Activated naive CD4-positive, alpha-beta T cell treated with anti-CD3 and anti-CD28 coated beads, Interleukin-2, amount 50 U/mL, for 16 hours (primary cell): ENCODE data around the gene ME3.

Experiments used
- DNase-seq: peaks from one replicate; pipeline ENCODE4 v3.0.0-alpha.2; 2020

The ME3 gene

DNA sequence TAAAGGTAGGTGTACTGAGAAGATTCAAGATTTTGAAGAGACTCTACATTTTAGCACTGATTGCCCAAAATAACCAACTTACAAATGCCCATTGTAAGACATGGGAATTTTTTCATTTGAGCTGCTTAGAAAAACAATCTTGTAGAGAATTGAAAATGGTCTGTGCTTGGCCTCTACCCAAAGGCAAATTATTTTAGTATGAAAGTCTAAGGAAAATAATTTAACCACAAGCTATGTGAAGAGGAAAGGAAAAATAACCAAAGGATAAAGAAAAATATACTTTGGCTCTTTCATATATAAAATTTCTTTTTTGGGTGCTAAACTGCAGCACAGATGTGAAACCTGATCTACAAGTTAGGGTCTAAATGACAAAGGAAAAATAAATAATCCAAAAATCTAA lies 54.9 kb downstream of the ME3 start:
- DNase-seq: no peak

DNA sequence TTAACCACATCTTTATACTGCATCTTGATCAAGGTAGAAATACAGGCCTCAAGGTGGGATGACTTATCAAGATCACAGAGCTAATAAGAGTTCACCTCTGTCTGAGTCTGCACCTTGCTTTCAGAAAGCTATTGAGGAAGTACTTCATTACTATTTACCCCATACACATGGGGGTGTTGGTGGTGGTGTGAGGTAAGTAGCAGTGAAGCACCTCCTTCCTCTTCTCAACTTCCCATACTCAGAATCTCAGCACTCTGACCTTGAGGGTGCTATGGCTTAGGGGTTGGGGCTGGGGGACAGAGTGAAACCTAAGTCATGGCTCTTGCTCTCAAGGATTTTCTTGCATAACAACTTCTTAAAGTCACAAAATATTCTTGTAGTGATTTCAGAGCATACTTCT lies 56.9 kb downstream of the ME3 start:
- DNase-seq: no peak

DNA sequence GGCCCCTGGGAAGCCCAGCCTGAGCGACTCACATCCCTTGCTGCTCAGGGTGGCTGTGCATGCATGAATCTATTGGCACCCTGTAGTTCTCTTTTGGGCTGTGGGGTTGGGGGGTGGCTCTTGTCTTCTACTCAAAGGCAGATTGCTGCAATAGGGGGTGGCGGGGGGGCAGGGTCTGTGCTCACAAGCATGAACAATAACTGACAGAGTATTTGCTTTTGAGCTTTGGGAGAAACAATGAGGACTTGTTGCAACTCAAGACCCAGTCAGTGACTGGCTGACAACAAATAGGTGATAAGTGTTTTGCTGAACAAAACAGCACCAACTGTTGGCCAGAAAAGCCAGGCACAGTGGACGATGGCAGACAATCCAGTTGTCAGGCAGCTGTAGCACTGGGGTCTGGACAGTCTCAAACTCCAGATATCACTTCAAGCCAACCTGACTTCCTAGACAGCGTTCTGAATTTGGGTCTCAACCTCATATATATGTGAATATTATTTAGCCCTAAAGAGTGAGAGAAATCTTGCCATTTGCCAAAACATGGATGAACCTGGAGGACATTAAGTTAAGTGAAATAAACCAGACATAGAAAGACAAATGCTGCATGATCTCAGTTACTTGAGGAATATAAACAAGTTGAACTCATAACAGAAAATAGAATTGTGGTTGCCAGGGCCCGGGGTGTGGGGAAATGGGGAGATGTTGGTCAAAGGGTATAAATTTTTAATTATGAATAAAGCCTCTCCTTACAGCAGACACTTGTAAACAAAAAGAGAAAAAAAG lies 61.7 kb downstream of the ME3 start:
- no peak for DNase-seq

DNA sequence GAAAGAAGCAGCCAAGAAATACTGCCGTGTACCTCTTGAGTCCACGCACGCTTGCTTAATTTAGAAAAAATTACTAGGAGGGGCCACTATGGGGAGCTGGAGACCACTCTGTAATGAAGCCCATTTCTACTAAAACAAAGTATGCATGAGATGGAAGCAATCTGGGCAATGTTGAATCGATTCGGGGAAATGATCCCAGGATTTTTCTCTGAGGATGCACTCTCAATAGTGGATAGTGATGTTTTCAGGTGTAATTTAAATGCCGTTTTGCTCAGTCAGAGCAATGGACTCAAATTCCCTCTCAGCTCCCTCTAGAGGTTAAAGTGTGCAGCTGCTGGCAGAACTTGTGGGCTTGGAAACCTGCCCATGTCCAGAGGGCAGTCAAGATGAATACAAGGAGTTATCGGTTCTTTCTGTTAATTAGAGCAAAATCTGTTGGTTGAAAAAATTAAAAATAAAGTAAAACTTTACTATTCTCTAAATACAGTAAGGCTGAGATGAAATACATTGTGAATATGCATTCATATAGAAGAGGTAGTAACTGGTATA lies 64.1 kb downstream of the ME3 start:
- peak; percentile 34 for DNase-seq

DNA sequence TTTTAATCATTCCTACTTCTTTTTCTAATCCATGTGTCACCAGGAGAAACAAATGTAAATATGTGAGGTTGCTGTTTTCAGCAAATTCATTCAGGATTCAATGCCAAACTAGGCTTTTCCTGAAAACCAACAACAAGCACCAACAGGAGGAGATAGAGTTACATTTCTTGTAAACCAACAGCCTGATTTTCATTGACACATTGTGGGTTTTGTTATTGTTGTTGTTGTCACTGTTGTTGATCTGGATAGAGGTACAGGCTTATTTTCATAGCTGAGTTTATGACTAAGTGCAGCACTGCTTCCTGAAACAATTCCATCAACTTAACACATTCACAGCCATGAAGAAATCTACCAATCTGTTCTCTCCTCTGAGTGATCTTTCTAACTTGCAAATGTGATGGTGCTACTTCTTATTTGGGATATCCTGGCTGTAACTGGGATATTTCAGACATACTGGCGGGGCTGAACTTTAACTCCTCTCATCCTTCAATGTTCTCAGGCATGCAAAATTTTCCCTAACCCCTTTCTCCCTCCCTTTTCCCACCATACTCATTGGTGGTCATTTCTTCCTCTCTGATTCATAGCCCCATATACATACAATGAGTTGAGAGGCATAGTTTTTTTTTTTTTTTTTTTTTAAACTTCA lies 65.5 kb downstream of the ME3 start:
- DNase-seq: no peak

DNA sequence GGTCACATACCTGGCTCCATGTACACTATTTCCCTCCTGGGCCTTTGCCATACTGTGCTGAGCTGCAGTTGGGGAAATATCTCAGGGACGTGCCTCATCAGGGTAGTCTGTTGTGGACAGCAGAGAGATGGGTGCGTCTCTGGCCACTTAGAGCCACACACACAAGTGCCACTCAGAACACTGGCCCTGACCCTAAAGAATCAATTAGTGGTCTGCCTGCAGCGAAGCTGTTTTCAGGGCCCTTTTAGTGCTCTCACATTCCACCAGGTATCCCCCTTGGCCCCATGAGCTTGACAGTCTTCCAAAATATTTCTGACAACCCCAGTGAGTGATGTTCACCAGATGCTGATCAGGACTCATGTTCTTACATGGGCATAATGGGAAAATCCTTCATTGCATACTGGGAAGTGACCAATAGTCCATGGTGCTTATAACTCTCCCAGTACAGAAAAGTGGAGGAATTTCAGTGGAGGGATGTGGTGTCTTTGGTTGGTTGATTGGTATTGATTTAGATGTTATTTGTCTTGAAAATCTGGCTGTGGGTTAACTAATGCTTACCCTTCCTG lies 66.1 kb downstream of the ME3 start:
- DNase-seq: no peak

DNA sequence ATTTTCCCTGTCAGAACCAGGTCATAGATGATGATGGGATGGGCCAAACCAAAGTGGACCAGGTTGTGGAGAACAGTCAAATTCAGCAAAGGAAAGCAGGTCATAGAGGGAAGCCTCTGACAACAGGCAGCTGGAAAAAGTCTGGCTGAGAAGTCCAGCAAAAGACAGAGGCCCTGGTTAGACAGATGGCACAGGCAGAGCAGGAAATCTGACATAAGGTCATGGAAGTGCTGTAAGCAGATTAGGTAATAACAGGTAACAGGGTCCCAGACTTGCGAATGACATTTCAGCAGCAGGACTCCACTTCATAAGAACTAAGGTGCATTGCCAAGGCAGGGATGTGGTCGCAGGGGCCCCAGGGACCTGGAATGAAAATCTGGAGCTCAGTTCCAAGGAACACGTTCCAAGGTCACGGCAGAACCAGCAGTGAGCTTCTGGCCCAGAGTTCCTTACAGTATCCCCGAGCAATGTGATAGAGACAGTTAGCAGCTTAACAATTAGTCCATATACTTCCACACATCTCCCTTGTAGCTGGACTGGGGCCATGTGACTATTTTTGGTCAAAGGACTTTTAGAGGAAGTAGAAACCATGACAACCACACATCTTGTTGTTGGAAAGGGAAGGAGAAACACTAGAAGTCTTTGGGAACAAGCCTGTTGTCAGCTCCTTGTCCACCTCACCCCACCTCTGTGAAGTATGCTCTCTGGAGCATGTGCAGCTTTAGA lies 75.4 kb downstream of the ME3 start:
- DNase-seq: no peak

DNA sequence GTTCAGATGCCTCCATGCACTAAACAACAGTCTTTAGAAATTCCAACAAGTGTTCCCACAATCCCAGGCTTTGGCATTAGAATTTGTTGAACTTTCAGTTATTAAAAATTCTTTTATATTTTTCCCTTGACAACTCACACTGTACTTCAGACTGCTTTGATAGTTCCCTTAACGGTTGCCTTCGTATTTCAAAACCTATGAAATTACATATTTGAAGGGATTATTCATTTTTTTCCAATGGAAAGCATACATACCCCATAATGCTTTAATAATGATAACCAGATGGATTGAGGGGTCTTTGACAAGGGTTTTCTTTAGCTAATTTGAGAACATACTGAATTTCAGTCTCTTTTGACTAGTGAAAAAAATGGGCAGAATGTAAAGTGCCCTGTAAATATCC lies 76.5 kb downstream of the ME3 start:
- DNase-seq: no peak

DNA sequence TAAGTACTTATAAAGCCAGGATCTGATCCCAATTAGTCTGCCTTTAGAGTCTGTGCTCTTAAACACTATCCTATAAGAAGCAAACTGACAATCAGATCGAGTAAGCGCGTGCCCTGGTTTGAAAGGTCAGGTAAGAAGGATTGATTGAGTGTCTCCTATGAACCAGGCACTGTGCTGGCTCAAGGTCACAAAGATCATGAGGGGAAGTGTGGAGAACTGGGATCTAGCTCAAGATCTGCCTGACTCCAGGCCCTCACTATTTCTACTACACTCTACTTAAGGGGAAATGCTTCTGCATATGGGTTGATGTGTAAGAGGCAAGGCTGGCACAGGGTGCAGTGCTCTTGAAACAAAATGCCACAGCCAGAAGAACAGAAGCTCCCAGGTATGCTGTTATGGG lies 77.0 kb downstream of the ME3 start:
- no peak for DNase-seq

DNA sequence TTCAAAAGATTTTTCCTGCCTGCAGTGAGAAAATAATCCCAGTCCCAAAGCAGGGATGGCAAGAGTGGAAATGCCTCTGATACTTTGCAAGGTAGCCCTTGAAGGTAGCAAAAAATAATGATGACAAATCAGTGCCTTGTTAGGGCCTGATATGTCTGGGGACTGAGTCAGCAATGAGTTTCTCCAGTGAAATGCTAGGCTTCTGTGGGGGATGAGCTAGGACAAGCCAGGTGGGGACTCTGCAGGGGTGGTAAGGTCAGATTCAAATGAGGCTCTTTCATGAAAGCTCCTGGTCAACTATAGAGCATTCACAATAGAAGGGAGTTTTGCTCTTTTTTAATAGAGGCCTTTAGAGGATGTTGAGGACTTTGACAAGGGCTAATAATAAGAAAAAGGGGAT lies 77.7 kb downstream of the ME3 start:
- DNase-seq: no peak

DNA sequence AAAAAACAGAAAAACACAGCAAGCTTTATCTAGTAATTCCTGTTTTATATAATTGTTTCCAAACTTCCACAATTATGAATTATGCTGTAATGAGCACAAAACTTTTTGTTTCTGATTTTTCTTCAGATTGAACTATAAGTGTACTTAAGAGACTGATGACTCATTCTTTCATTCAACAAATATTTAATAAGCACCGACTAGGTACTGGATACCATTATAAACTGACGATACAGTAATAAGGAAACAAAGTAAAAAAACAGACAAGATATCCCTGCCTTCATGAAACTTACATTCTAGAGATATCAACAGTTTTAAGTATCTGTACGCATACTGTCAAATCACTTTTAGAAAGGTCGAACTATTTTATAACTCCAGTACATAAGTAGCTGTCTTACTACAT lies 78.6 kb downstream of the ME3 start:
- no peak for DNase-seq

DNA sequence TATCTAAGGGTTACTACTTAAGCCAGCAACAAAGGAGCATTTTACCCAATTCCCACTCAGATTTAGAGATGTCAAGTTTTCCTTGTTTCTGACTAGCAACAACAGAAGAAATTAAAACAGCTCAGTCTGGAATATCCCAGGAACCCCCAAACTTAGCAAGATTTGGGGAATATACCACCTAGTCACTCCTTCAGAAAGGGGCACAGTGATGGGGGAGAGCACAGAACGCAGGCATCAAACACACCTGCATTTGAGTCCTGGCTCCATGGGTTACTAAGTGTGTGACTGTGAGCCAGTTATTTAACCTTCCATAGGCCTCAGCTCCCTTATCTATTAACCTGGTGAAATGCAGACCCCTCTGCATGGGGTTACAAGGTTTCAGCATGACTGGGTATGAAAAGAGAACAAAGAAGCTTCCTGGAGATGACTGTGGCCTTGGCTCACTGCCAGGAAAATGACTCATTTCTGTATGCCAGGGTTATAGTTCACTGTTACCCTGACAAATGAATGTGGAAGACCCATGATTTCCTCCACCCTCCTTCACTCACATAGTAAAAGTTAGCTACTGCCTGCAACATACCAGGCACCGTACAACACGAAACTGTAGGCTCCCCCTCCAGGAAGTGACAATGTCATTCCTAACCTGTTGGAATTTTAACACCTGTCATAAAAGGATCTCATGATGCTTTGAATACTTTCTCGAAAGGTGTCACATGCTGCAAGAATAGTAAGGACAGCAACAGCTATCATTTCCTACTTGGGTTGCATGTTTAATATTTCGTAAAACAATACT lies 79.6 kb downstream of the ME3 start:
- peak; percentile 84 for DNase-seq

DNA sequence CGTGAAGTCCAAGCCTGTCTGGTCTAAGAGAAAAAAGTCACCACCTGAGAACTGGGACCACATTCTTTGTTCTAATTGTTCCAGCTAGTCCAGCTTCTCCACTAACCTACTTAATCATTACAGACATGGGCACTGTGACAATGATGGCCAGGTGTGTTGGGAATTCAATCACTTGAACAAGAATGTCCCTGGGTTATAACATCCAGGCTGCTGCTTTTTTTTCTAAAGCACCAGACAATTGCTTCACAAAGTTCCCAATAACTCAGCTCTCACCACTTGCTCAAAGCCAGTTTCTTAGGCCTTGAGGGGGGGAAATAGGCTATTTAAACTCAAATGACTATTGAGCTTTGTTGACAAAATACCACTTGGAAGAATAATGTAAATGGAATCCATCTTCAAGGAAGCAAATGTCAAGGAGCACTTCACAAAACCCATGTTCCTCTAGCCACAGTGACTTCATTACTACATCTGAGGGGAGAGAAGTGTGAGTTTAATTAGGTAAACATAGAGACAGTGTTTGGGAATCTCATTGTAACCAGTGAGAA lies 80.3 kb downstream of the ME3 start:
- DNase-seq: no peak

DNA sequence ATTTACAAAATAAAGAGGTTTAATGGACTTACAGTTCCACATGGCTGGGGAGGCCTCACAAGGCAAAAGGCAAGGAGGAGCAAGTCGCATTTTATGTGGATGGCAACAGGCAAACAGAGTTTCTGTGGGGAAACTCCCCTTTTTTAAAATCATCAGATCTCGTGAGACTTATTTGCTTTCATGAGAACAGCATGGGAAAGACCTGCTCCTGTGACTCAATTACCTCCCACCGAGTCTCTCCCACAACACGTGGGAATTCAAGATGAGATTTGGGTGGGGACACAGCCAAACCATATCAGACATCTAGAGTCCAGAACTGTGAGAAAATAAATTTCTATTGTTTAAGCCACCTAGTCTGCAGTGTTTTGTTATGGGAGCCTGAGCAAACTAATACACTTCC lies 80.8 kb downstream of the ME3 start:
- no peak for DNase-seq

DNA sequence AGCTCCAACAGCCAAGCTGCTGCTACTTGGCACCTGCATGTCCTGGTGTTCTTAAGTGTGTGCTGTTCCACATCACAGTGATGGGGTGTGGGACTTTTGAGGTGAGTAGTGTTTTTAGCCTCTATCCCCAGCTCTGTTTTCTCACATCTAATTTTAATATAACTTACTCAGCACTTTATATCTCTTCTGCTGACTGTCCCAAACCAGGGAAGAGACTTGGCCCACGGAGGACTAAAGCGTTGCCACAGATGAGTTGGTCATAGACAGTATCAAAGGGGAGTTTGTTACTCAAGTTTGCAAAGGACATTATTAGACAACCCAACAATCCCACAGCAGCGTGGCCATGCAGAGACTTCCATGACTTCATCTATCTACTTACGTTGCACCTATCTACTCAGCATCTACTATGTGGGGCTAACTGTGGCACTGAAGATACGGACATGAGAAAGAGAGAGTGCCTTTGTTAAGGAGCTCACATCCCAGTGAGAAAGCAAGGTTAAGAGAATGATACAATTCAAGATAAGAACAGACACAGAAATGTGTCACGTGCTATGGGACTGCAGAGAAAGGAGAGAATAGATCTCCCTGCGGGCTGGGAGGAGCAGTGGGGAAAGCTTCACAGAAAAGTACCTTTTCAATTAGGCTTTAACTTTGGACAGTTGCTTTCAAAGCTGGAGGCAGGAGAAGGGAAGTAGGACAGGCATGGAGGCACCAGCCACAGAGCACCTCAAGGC lies 82.4 kb downstream of the ME3 start:
- DNase-seq: no peak

DNA sequence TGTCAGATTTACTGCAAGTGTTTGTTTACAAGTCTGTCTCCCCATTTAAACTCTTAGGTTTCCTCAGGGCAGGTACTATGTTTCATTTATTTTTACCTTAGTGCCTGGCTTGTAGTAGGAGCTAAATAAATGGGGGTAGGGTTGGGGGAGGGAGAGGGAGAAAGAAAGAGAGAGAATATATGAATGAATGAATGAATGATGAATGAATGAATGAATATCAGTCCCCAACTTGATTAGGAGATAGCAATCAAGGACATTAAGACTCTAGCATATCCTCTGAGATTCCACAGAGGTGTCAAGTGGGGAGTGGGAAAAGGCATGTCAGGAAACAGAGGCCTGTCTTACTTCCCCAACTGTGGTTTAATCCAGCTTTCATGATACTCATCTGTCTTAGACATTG lies 83.2 kb downstream of the ME3 start:
- no peak for DNase-seq

DNA sequence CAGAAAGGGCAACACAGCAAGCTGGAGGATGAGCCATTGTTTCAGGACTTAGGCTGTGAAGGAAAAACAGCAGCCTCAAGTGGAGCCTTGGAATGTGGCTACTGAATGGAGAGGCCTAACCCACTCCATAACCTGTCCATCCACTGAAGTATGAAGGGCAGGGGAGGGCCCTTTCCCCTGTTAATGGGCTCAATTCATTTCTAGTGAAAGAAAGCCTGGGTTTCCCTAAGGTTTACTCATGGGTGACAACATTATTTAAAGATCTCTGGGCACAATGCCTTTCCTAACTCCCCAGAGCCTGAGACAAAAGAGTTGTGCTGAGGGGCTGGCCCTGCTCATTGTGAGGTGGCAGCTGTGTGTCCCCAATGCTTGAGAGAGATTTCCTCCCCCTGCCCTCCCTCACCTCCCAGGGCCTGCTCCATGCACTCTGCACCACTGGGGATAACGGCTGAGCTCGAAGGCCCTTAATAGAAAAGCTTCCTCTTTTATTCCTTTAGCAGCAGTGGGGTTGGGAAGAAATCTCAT lies 83.8 kb downstream of the ME3 start:
- no peak for DNase-seq

DNA sequence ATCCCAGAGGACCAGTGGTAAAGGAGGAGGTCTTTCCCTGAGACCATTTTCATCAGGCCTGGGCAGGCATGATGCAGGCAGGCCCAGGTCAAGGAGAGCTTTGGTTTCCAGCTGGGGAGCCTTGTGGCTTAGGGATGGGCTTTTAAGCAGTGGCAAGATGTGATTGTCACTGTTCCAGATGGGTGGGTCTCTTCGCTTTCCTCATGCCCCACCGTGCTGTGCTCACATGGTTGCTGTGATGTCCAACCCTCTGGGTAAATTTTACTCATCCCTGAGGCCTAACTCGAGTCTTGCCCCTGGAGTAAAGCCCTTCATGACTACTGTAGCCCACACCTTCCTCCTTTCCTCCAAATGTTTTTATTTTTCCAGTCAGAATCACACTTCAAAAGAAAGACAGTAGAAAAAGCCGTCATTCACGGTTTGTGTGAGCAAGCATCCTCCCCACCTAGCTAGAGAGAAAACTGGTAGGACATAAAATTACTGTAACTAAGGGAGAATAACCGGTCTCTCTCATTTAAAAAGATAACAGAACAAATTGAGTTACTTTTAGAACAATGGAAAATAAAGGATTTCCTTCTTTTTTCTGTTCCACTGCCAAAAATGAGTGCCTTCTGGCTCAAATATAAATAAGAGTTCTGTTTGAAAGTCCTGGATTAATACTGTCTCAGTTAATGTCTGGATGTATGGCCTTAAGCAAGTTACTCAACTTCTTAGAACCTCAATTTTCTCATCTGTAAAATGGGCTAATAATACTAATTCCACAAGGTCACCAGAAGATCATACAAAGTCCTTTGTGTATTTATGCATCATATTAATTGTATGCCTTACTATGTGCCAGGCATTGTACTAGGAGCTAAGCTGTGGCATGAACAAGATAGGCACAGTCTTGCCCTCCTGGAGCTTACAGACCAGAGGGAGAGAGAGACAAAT lies 84.9 kb downstream of the ME3 start:
- DNase-seq: no peak

DNA sequence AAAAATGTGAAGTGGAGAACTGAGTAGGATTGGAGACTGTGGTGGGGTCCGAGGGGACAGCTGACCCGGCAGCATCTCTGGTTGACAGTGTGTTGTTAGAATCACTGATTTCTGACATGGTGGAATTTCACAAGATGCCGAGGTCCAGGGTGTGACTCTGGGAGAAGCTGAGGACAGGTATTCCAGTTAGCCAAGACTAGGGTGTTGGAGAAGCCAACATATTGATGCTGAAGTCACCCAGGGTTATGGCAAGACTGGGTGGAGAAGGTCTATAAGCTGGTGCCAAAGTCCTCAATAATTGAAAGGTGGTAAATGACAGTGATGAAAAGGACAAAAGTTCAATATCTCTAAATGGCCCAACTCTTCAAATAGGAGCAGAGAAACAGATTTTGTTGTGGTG lies 86.1 kb downstream of the ME3 start:
- no peak for DNase-seq

DNA sequence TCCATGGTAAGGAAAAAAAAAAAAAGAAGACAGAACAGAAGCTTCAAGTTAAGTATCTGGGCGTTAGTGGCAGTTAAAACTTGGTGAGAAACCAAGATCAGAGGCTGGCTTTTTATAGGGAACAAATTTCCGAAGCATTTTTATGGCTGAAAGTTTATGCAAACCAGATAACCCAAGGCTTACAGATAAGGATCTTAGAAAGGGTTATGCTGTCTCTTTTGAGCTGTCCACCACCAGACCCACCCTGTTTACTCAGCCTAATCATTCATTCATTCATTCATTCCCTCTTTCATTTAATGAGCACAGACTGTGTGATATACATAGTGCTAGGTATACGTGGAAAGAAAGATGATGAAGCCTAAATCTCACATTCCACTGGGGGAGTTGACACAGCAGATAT lies 89.5 kb downstream of the ME3 start:
- DNase-seq: no peak
